Stimulated activated CD4-positive, alpha-beta T cell treated with anti-CD3 and anti-CD28 coated beads, Interleukin-1b, Interleukin-23, amount 100 ng/mL, for 24 hours (primary cell): ENCODE results near the gene CAPZB.

Source experiments
- DNase-seq, 4 experiments: peaks; one replicate each; pipeline ENCODE4 v3.0.0-alpha.2; 2020; ENCODE audit warnings: low read depth in 4 of 4, low spot score in 1 of 4

Gene CAPZB

GRCh38 chr1:19390166-19390850 lies 95.0 kb downstream of the CAPZB start:
- DNase-seq: no peak

GRCh38 chr1:19388980-19389379 lies 96.4 kb downstream of the CAPZB start:
- DNase-seq: no peak

- DNase-seq: no peak
Measured at GRCh38 chr1:19387045-19387467, 98.3 kb downstream of the CAPZB start.

- no peak for DNase-seq
Measured at GRCh38 chr1:19385869-19386591, 99.3 kb downstream of the CAPZB start.

GRCh38 chr1:19385221-19385620 lies 100.1 kb downstream of the CAPZB start:
- DNase-seq: no peak

GRCh38 chr1:19384772-19385187 lies 100.6 kb downstream of the CAPZB start:
- no peak for DNase-seq

GRCh38 chr1:19384113-19384512 lies 101.2 kb downstream of the CAPZB start:
- DNase-seq: no peak

GRCh38 chr1:19382222-19382621 lies 103.1 kb downstream of the CAPZB start:
- no peak for DNase-seq

- DNase-seq: no peak
Measured at GRCh38 chr1:19381261-19381660, 104.1 kb downstream of the CAPZB start.

- peak in 1 of 4 experiments; percentile 14 for DNase-seq
Measured at GRCh38 chr1:19377812-19378718, 107.3 kb downstream of the CAPZB start.

- no peak for DNase-seq
Measured at GRCh38 chr1:19376428-19377372, 108.6 kb downstream of the CAPZB start.

- no peak for DNase-seq
Measured at GRCh38 chr1:19375631-19376400, 109.5 kb downstream of the CAPZB start.

GRCh38 chr1:19374926-19375325 lies 110.4 kb downstream of the CAPZB start:
- DNase-seq: no peak

GRCh38 chr1:19374083-19374801 lies 111.1 kb downstream of the CAPZB start:
- DNase-seq: no peak

GRCh38 chr1:19373211-19374082 lies 111.9 kb downstream of the CAPZB start:
- DNase-seq: no peak

GRCh38 chr1:19372602-19373001 lies 112.7 kb downstream of the CAPZB start:
- no peak for DNase-seq

- no peak for DNase-seq
Measured at GRCh38 chr1:19372136-19372514, 113.2 kb downstream of the CAPZB start.
